Activated T-helper 17 cell treated with anti-CD3 and anti-CD28 coated beads, Interleukin-2, amount 50 U/mL, for 72 hours (primary cell): ENCODE data around the gene TMEM150A. TPM values are rescaled to one million over a fixed set of nuclear protein-coding genes. Genes with fewer than 3 reads are reported as not detected.
A peak's percentile ranks its signal among the peaks of the same experiment; 100 is the strongest.

Source experiments
- ATAC-seq: fragments of 150-1000 bp; cut with Tn5 transposase; replicated peaks from 2 replicates; pipeline ENCODE4 v1.10.0; 2021; ENCODE audit warnings: mild to moderate bottlenecking, moderate library complexity
- H3K27ac Mint-ChIP-seq: one replicate; pipeline ENCODE4 v1.8.0; 2022; ENCODE audit warnings: mixed read lengths
- H3K27me3 Mint-ChIP-seq: one replicate; pipeline ENCODE4 v1.8.0; 2022; ENCODE audit warnings: mixed read lengths
- H3K36me3 Mint-ChIP-seq: one replicate; pipeline ENCODE4 v1.8.0; 2022; ENCODE audit warnings: low read depth, mild to moderate bottlenecking, mixed read lengths
- H3K4me1 Mint-ChIP-seq: one replicate; pipeline ENCODE4 v1.8.0; 2022; ENCODE audit warnings: mixed read lengths
- H3K4me3 Mint-ChIP-seq: one replicate; pipeline ENCODE4 v1.8.0; 2022; ENCODE audit warnings: mild to moderate bottlenecking, mixed read lengths
- H3K9me3 Mint-ChIP-seq: one replicate; pipeline ENCODE4 v1.8.0; 2022; ENCODE audit warnings: mixed read lengths
- total RNA-seq, 2 donors: library from RNA; stranded (reverse); gene quantifications; one replicate each; pipeline ENCODE4 v1.2.3, GENCODE V29; 2022

The TMEM150A gene
- total RNA-seq, 2 donors from 2014 or later: 3.3 to 3.7 TPM

- Mint-ChIP-seq H3K36me3 (peaks cover 18% of the 10 kb centered on the region), H3K9me3 (no peaks in the 10 kb centered on the region), H3K4me3 (no peak overlapping the region), H3K27me3 (no peaks in the 10 kb centered on the region), H3K4me1 (peaks cover 20% of the 10 kb centered on the region), H3K27ac (no peak overlapping the region)
- ATAC-seq: no peak
Observed at GRCh38 chr2:85591563-85591962, 10.9 kb downstream of the TMEM150A start.

DNA sequence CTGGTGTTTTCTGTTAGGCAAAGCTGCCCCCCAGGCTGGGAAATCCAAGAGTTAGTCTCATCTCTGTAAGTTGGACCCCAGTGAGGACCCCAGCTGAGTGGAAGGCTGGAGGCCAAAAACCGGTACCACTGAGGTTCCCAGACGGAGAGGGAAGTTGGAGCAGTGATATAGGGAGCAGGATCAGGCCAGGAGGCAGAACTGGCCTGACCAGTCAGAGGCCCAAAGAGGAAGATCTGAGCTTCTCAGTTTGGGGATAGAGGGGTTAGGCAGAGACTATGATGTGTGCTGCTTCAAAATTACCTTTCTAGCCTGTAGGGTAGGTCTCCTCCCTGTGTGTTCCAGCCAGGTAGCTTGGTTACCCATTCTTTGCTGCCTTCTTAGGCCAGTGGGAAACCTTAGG, 11.5 kb downstream of the TMEM150A start:
- Mint-ChIP-seq H3K9me3 (no peaks in the 10 kb centered on the region), H3K27me3 (no peaks in the 10 kb centered on the region), H3K4me3 (no peak overlapping the region), H3K4me1 (peaks cover 20% of the 10 kb centered on the region), H3K36me3 (peaks cover 15% of the 10 kb centered on the region), H3K27ac (peak overlapping the region; percentile 32)
- no peak for ATAC-seq

DNA sequence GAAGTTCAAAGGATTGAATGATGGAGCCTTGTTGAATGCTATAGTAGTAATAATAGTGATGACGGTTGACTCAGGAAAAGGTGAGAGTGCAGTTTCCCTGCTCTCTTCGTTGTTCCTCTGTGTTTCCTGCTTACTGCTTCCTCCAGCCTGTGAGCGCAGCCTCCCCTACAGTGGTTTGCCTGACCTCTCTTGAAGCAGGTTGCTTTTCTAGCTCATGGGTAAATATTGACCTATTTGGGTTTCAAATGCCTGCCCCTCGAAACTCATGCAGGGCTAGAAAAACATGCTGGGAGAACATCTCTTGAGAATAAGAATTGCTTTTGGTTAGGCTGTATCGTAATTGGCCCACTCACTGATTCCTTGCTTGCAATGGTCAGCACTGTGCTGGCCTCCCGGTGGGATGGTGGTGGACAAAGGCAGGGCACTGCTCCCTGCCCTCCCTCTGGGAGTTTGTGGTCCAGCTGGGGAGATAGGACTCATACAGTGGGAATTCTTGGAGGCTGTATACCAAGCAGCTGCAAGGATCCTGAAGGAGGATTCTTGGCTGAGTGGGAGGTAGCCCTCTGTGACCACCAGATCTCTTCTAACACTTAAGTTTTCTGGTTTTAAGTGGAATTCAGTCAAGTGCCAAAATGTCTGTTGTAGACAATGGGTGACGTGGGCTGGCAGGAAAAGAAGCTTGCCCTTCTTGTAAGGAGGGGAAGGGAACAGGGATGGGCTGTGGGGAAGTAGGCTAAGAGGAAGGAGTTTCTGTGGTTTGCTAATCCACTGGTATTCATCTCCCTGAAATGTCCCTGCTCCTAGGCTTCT, 12.3 kb downstream of the TMEM150A start:
- no peaks in the 10 kb centered on the region for H3K27me3 Mint-ChIP-seq
- H3K4me1 Mint-ChIP-seq: peaks cover 22% of the 10 kb centered on the region
- no peak for ATAC-seq
- peaks cover 7% of the 10 kb centered on the region for H3K36me3 Mint-ChIP-seq
- no peaks in the 10 kb centered on the region for H3K9me3 Mint-ChIP-seq
- no peak overlapping the region for H3K4me3 Mint-ChIP-seq
- H3K27ac Mint-ChIP-seq: peak overlapping the region; percentile 32

GRCh38 chr2:85589181-85589580, 13.3 kb downstream of the TMEM150A start:
- H3K27me3 Mint-ChIP-seq: no peaks in the 10 kb centered on the region
- H3K4me1 Mint-ChIP-seq: peaks cover 23% of the 10 kb centered on the region
- no peak overlapping the region for H3K4me3 Mint-ChIP-seq
- ATAC-seq: no peak
- H3K36me3 Mint-ChIP-seq: no peaks in the 10 kb centered on the region
- peak overlapping the region; percentile 11 for H3K27ac Mint-ChIP-seq
- no peaks in the 10 kb centered on the region for H3K9me3 Mint-ChIP-seq

DNA sequence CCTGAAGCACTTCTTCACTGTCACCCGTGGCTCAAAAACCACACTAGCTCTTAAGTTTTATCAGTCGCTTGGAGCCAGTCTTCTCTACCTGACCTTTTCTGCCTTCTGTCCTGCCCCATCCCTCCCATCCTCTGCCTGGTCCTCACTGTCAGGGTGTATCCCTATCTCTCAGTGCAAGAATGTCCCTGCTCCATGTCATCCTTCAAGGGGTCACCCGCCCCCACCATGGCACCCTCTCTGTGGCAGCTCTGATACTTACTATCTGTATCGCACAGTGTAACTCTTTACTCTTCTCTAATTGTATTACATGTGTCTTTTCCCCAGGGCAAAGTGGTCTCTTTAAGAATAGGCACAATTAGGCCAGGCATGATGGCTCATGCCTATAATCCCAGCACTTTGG, 13.9 kb downstream of the TMEM150A start:
- H3K36me3 Mint-ChIP-seq: peaks cover 4% of the 10 kb centered on the region
- no peaks in the 10 kb centered on the region for H3K9me3 Mint-ChIP-seq
- H3K27me3 Mint-ChIP-seq: no peaks in the 10 kb centered on the region
- H3K27ac Mint-ChIP-seq: peak overlapping the region; percentile 11
- H3K4me3 Mint-ChIP-seq: no peak overlapping the region
- peaks cover 24% of the 10 kb centered on the region for H3K4me1 Mint-ChIP-seq
- no peak for ATAC-seq

GRCh38 chr2:85588236-85588635, 14.3 kb downstream of the TMEM150A start:
- no peak for ATAC-seq
- Mint-ChIP-seq H3K36me3 (peaks cover 8% of the 10 kb centered on the region), H3K4me1 (peaks cover 29% of the 10 kb centered on the region), H3K9me3 (no peaks in the 10 kb centered on the region), H3K4me3 (no peak overlapping the region), H3K27ac (peak overlapping the region; percentile 11), H3K27me3 (no peaks in the 10 kb centered on the region)

- H3K4me3 Mint-ChIP-seq: peak overlapping the region; percentile 82
- no peaks in the 10 kb centered on the region for H3K27me3 Mint-ChIP-seq
- ATAC-seq: no peak
- H3K27ac Mint-ChIP-seq: peak overlapping the region; percentile 87
- peaks cover 24% of the 10 kb centered on the region for H3K36me3 Mint-ChIP-seq
- H3K4me1 Mint-ChIP-seq: peaks cover 29% of the 10 kb centered on the region
- H3K9me3 Mint-ChIP-seq: no peaks in the 10 kb centered on the region
Observed at GRCh38 chr2:85585781-85586105, 16.8 kb downstream of the TMEM150A start.

DNA sequence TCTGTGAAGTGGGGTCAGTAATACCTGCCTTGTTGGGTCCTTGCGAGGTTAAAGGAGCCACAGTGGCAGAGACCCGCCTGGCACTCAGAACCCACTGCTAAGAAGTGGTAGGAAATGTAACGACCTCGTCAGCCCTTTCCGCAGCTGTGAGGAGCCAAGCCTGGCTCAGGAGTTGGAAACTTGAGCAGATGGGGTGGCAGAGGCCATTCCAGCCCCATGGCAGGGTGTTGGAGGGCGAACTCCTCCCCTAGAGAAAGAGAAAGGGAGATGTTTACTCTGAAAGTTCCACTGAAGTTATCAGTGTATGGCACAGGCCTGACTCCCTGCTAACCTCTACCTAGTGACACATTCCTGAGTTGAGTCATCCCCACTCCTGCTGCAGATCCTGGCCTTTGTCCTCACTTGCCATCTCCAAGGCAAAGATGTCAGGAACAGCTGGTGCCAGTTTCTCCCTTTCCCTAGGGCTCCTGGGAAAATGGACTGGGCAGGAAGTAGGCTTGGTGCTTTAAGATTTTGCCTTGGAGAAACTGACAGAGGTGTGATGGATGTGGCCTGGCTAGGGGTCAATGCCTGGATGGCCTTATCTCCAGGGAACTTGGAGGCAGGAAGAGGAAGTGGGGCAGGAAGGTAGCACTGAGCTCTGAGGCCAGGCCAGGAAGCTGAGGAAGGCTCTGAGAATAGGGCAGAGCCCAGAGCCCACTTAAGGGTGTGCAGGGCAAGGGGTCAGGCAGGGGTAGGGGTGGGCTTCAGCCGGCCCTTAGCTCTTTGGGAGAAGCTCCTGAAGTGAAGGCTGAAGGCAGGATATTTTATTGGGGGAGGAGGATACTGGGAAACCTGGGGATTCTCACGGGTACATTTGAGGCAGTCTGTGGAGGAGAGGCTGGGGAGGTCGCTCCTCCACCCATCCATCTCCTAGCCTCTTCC, 17.4 kb downstream of the TMEM150A start:
- Mint-ChIP-seq H3K27me3 (no peaks in the 10 kb centered on the region), H3K9me3 (no peaks in the 10 kb centered on the region), H3K36me3 (peaks cover 29% of the 10 kb centered on the region), H3K4me3 (peak overlapping the region; percentile 82), H3K4me1 (peaks cover 29% of the 10 kb centered on the region), H3K27ac (peak overlapping the region; percentile 87)
- peak; percentile 86 for ATAC-seq

- peak; percentile 60 for ATAC-seq
- H3K4me3 Mint-ChIP-seq: peak within 1 kb of the TSS; percentile 82
- no peaks in the 10 kb centered on the region for H3K27me3 Mint-ChIP-seq
- H3K4me1 Mint-ChIP-seq: peaks cover 29% of the 10 kb centered on the region
- peaks cover 35% of the 10 kb centered on the region for H3K36me3 Mint-ChIP-seq
- no peaks in the 10 kb centered on the region for H3K9me3 Mint-ChIP-seq
- peak within 1 kb of the TSS; percentile 87 for H3K27ac Mint-ChIP-seq
Observed at GRCh38 chr2:85584354-85584856, 18.1 kb downstream of the TMEM150A start, which contains the start of gene VAMP5. VAMP5 (plus strand) TSS chr2:85584431; CDS start chr2:85584491, 60 bp downstream.

DNA sequence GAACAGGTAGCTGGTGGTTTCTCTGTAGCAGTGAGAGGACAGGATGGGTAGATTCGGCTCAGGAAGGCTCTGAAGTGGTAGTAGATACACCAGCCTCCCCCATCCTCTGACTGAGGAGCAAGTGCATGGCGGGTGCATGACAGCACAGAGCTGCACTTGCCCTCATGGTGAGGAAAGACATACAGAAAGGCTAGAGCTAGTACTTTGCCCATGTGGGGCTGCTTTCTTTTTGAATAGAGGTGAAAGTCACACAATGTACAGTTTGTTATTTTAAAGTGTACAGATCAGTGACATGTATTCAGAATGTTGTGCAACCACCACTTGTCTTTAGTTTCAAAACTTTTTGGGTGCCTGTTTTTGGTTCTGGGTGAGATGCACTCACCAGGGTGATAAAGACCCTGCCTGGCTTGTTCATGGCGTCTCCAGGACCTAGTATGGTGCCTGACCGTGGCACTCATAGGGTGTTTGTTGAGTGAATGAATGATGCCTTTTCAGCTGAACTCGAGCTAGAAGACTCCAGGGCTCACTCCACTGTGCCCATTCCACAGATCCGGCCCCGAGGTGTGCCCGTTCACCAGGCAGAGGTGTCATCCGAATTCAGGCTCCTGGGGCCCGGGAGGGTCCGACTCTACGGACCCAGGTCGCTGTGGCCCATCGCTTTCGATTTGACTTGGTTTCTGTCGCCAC, 18.7 kb downstream of the TMEM150A start:
- peaks cover 41% of the 10 kb centered on the region for H3K36me3 Mint-ChIP-seq
- peak overlapping the region; percentile 87 for H3K27ac Mint-ChIP-seq
- H3K4me1 Mint-ChIP-seq: peaks cover 33% of the 10 kb centered on the region
- H3K4me3 Mint-ChIP-seq: peak overlapping the region; percentile 82
- peak; percentile 37 for ATAC-seq
- H3K9me3 Mint-ChIP-seq: no peaks in the 10 kb centered on the region
- no peaks in the 10 kb centered on the region for H3K27me3 Mint-ChIP-seq

DNA sequence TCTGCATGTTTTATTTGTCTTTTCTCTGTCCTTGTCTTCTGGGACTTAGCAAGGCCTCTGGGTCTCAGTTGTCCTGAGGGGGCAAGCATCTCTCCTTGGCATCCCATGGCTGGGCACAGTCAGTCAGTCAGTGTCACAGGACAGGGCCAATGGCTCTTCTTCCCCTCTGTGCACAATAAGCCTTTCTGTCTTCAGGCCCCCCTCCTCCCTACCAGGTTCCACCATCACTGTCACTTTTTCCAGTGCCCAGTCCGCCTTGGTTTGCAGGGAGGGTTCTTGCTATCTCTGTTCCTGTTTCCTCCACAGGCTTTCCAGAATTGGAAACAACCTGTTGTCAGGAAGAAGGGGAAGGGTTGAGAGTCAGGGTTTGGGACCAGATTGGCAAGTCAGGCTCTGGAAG, 20.0 kb downstream of the TMEM150A start:
- Mint-ChIP-seq H3K4me1 (peaks cover 32% of the 10 kb centered on the region), H3K4me3 (no peak overlapping the region), H3K27ac (no peak overlapping the region), H3K9me3 (no peaks in the 10 kb centered on the region), H3K27me3 (no peaks in the 10 kb centered on the region), H3K36me3 (peaks cover 49% of the 10 kb centered on the region)
- ATAC-seq: no peak

DNA sequence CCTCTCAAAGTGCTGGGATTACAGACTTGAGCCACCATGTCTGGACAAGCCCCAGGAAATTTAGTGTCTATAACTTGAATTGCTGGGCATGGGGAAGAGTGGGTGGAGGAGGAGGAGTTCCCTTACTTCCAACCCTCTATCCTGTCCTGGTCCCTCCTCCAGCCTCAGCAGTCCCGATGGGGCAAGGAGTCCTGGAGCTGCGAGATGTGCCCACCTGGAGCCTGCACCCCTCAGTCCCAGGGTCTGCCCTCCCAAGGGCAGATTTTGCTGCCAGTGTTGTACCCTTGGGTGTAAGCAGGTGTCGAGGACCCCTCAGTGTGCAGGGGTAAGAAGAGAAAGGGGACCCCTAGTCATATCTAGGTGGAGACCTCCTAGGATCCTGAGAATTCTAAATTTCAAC, 22.3 kb downstream of the TMEM150A start:
- peak overlapping the region; percentile 99 for H3K4me3 Mint-ChIP-seq
- peaks cover 49% of the 10 kb centered on the region for H3K36me3 Mint-ChIP-seq
- H3K27me3 Mint-ChIP-seq: no peaks in the 10 kb centered on the region
- no peaks in the 10 kb centered on the region for H3K9me3 Mint-ChIP-seq
- ATAC-seq: no peak
- H3K27ac Mint-ChIP-seq: no peak overlapping the region
- peaks cover 27% of the 10 kb centered on the region for H3K4me1 Mint-ChIP-seq

GRCh38 chr2:85579266-85579935, 23.1 kb downstream of the TMEM150A start:
- H3K27ac Mint-ChIP-seq: peak overlapping the region; percentile 97
- H3K27me3 Mint-ChIP-seq: no peaks in the 10 kb centered on the region
- peak overlapping the region; percentile 99 for H3K4me3 Mint-ChIP-seq
- no peak for ATAC-seq
- peaks cover 24% of the 10 kb centered on the region for H3K4me1 Mint-ChIP-seq
- no peaks in the 10 kb centered on the region for H3K9me3 Mint-ChIP-seq
- H3K36me3 Mint-ChIP-seq: peaks cover 49% of the 10 kb centered on the region
